ENCODE data around the gene BAIAP2.
A peak's percentile ranks its signal among the peaks of the same experiment; 100 is the strongest.
"Not testable (repeated sequence)": the region's sequence is repeated elsewhere in the genome, so short reads cannot be mapped to it uniquely, and the experiment has no call there.

BAIAP2 gene

GRCh38 chr17:81000631-81001357, 34.2 kb upstream of the BAIAP2 start:
- DNase-seq: no peak

DNA sequence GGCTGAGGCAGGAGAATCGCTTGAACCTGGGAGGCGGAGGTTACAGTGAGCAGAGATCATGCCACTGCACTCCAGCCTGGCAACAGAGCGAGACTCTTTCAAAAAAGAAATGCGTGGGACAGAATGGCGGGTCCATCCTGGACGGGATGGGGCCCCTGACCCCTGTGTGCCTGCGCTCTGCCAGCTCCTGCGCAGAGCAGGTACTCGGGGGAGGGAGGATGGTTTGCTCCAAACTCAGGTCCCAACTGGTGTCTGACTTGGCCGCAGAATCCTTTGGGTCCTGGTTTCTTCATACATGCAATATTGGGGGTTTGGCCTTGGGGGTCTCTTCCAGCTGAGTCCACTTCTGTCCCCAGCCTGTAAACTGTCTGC, 33.0 kb upstream of the BAIAP2 start:
- no peak for DNase-seq

DNA sequence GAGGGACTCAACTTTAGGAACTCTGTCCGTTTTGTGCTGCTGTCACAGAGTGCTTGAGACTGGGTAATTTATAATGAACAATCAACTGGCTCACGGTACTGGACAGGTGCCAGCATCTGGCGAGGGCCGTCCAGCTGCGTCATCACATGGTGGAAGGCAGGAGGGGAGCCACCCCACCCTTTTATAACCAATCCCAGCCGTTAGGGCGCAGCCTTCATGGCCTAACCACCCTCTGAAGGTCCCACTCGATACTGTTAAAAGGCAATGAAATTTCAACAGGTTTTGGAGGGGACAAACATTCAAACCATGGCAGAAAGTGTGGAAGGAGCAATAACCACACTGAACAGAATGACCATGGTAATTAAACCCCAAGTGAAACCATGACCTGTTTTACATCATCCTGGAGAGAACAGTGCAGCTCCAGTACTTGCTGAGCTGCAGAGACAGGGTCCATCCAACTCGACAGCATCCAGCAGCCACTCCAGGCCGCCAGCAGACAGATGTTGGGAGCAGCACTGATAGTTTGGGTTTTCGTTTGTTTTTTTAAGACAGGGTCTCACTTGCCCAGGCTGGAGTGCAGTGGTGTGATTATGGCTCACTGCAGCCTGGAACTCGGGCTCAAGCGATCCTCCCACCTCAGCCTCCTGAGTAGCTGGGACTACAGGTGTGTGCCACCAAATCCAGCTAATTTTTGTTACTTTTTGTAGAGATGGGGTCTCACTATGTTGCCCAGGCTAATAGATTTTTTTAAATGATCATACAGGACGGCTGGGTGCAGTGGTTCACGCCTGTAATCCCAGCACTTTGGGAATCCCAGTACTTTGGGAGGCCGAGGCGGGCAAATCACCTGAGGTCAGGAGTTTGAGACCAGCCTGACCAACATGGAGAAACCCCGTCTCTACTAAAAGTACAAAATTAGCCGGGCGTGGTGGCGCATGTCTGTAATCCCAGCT, 32.3 kb upstream of the BAIAP2 start:
- no peak for DNase-seq

DNA sequence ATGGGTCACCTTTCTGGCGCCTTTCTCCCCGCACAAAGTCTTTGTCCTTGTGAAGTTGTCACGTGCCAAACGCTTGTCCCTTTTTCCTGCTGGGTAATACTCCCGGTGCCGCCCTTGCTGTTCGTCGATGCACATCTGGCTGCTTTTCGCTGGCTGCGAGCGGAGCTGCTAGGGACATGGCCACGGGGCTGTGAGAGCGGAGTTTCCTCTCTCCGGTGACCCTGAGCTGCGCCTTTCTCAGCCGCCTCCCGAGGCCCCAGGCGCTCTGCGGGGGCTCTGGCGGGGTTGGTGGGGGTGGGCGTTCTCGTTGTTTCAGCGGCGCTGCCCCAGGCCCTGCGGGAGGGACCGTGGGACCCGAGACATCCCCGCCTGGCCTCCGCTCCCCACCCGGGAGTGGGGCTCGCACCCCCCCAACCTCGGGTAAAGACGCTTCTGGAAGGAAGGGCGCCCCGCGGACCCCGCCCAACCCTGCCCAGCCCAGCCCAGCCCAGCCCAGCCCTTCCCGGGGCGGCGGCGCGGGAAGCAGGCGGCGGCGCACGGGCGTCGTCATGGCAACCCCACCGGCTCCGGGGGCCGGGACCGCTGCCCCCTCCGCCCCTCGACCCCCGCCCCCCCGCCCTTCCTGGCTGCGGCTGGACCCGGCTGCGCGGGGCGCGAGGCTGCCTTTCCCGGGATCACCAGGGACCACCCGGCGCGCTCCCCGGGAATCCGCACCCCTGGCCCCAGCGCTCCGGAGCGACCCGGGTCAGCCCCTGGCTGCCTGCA, 31.1 kb upstream of the BAIAP2 start:
- DNase-seq: no peak

- DNase-seq: no peak
Measured at GRCh38 chr17:81006891-81007290, 28.1 kb upstream of the BAIAP2 start.

DNA sequence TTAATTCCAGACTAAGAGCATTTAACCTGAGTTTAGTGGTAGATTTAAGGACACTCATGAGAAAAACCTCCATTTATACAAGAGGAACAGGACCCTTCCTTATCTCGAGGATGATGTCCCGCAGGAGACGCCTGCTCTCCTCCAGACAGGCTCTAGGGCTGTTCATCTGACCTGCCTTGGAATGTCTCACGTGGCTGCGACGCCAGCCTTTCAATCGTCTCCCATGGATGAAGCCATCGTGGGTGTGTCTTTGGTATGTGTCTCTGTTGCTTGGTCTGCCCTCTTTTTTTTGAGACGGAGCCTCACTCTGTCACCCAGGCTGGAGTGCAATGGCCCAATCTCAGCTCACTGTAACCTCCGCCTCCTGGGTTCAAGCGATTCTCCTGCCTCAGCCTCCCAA, 26.8 kb upstream of the BAIAP2 start:
- no peak for DNase-seq

- no peak for DNase-seq
Measured at GRCh38 chr17:81009136-81009535, 25.8 kb upstream of the BAIAP2 start.

DNA sequence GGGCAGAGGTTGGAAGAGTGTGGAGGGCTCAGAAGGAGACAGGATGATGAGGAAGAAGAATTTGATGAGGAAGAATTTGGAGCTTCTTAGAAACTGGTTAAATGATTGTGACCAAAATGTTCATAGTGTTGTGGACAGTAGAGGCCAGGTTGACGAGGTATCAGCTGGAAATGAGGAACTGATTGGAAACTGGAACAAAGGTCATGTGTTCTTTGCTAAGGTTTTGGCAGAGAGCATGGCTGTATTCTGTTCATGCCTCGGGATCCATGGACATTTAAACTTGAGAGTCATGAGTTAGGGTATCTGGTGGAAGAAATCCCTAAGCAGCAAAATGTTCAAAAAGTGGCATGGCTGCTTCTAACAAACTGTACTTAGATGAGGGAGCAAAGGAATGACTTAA, 24.0 kb upstream of the BAIAP2 start:
- no peak for DNase-seq

- no peak for DNase-seq
Measured at GRCh38 chr17:81011951-81012350, 23.0 kb upstream of the BAIAP2 start.

DNA sequence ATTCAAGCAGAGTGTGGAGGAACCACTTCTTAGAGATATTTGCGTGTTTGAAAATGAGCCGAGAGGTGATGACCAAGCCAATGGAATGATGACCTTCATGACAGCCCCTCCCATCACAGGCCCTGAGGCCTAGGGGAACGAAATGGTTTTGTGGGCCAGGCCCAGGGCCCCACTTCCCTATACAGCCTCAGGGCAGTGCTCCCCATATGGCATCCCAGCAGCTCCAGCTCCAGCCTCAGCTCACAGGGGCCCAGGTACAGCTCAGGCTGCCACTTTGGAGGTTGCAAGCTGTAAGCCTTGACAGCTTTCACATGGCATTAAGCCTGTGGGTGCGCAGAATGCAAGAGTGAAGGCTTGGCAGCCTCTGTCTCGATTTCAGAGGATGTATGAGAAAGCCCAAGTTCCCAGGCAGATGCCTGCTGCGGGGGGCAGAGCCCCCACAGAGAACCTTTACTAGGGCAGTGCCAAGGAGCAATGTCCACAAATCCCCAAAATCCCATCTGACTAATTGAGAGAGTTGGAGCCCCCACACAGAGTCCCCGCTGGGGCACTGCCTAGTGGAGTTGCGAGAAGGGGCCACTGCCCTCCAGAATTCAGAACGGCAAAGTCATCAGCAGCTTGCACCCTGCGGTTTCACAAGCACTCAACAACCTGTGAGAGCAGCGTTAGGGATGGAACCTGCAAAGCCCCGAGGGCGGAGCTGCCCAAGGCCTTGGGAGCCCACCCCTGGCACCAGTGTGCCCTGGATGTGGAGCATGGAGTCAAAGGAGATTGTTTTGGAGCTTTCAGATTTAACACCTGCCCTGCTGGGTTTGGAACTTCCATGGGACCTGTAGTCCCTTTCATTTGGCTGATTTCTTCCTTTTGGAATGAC, 22.1 kb upstream of the BAIAP2 start:
- no peak for DNase-seq

- DNase-seq: no peak
Measured at GRCh38 chr17:81013642-81014041, 21.3 kb upstream of the BAIAP2 start.

DNA sequence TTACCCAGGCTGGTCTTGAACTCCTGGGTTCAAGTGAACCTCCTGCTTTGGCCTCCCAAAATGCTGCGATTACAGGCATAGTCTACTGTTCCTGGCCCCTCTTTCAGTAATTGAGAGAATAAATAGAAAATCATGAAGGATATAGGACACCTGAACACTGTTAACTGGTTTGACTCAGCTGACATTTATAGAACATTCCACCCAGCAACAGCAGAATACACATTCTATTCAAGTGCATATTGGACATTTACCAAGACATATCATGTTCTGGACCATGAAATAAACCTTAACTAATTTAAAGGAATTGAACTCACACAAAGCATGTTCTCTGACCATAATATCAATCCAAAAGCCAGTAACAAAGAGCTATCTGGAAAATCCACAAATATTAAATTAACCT, 19.8 kb upstream of the BAIAP2 start:
- DNase-seq: no peak

DNA sequence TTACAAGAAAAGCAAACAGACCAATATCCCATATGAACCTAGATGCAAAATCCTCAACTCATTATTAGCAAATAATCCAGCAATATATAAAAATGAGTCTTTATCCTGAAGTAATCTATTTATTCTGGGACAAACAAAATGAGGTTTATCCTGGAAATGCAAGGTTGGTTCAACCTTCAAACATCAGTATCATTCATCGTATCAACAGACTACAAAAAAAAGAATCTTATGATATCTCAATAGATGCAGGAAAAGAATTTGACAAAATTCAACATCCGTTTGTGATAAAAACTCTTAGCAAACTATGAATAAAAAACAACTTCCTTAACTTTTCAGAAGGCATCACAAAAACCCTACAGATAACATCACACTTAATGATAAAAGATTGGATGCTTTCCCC, 18.4 kb upstream of the BAIAP2 start:
- DNase-seq: no peak

DNA sequence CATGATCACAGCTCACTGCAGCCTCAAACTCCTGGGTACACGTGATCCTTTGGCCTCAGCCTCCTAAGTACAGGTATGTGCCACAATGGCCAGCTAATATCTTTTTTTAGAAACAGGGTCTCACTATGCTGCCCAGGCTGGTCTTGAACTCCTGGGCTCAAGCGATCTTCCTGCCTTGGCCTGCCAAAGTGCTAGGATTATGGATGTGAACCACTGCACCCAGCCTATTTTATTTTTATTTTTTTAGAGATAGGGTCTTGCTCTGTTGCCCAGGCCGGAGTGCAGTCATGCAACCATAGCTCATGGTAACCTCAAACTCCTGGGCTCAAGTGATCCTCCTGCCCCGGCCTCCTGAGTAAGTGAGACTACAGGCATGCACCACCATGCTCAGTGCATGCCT, 17.6 kb upstream of the BAIAP2 start:
- not testable (repeated sequence) for DNase-seq

GRCh38 chr17:81018044-81018802, 16.7 kb upstream of the BAIAP2 start:
- DNase-seq: peak; percentile 83

DNA sequence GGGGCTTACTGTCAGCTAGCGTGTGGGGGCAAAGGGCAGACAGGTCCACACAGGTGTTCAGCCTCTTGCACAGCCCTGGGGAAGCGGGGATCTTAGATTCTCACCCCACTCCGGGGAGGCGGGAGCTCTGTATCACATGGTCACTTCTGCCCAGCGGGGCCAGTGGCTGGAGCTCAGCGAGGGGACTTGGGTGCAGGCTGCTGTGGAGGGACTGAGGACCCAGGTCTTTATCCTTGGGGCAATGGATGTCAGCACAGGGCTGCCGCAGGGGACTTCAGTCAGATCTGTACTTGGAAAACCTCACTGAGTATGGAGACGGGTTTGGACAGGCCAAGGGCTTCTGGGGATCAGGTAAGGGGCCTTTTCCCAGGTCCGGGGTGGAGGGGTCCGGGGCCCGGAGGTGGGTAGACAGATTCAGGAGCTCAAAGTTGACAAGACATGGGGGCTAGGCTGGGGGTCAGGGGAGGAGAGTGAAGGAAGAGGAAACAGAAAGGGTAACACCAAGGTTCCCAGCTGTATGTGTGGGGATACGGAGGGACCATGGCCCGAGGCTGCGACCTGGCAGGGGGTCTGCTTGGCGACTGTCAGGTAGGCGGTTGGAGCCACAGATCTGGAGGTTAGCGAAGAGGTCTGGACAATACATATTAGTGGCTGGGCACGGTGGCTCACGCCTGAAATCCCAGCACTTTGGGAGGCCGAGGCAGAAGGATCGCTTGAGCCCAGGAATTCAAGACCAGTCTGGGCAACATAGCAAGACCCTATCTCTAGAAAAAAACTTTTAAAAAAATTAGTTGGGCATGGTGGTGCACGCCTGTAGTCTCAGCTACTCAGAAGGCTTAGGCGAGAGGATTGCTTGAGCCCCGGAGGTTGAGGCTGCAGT, 15.1 kb upstream of the BAIAP2 start:
- DNase-seq: no peak

DNA sequence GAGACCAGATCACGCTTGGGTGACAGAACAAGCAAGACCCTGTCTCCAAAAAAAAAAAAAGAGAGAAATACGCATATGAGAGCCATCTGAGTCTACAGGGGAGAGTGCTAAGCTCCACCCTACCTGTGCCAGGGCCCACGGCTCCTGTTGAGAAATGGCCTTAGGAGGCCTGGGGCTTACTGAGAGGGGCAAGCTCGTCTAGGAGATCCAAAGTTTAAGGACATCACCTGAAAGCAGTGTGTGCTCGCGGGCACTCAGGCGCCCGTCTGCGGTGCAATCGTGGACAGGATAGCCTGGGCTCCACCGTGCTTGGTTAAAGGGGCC, 14.5 kb upstream of the BAIAP2 start:
- DNase-seq: no peak

- no peak for DNase-seq
Measured at GRCh38 chr17:81020767-81021497, 14.0 kb upstream of the BAIAP2 start.

DNA sequence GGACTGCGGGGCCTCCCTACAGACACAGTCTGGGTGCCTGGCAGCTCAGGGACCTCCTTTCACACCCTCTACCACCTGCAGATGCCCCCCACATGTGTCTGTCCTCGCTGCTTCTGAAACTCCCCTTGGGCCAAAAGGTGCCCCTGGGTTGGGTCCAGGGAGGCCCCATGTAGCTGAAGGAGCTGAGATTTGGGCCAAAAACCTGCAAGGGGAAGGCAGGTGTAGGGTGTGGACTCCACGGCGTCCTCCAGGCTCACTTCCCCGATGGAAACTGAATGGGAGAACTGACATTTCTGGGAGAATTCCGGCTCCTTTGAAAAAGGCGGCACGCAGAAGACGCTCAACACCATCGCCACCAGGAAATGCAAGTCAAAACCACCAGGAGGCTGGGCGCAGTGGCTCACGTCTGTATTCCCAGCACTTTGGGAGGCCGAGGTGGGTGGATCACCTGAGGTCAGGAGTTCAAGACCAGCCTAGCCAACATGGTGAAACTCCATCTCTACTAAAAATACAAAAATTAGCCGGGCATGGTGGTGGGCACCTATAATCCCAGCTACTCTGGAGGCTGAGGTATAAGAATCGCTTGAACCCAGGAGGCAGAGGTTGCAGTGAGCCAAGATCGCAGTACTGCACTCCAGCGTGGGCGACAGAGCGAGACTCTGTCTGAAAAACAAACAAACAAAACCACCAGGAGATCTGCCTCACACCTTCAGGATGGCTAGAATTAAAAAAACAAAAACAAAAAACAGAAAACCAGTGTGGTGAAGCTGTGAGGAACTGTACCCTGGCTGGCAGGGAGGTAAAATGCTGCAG, 13.2 kb upstream of the BAIAP2 start:
- no peak for DNase-seq
